MV-4-11 (cell line): ENCODE measurements around the gene TMEM151B.

ENCODE experiments used
- DNase-seq: peaks from one replicate; lab custom pipeline; 2025; lab: John Stamatoyannopoulos, UW

Gene TMEM151B

GRCh38 chr6:44232676-44233566, 37.3 kb upstream of the TMEM151B start:
- no peak for DNase-seq

DNA sequence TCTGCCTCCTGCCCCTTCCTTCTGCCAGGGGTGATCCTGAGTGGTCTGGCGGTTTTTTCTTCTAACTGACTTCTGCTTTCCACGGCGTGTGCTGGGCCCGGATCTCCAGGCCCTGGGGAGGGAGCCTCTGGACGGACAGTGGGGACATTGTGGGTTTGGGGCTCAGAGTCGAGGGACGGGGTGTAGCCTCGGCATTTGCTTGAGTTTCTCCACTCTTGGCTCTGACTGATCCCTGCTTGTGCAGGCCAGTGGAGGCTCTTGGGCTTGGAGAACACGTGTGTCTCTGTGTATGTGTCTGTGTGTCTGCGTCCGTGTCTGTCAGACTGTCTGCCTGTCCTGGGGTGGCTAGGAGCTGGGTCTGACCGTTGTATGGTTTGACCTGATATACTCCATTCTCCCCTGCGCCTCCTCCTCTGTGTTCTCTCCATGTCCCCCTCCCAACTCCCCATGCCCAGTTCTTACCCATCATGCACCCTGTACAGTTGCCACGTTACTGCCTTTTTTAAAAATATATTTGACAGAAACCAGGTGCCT, 36.6 kb upstream of the TMEM151B start:
- peak; percentile 75 for DNase-seq

DNA sequence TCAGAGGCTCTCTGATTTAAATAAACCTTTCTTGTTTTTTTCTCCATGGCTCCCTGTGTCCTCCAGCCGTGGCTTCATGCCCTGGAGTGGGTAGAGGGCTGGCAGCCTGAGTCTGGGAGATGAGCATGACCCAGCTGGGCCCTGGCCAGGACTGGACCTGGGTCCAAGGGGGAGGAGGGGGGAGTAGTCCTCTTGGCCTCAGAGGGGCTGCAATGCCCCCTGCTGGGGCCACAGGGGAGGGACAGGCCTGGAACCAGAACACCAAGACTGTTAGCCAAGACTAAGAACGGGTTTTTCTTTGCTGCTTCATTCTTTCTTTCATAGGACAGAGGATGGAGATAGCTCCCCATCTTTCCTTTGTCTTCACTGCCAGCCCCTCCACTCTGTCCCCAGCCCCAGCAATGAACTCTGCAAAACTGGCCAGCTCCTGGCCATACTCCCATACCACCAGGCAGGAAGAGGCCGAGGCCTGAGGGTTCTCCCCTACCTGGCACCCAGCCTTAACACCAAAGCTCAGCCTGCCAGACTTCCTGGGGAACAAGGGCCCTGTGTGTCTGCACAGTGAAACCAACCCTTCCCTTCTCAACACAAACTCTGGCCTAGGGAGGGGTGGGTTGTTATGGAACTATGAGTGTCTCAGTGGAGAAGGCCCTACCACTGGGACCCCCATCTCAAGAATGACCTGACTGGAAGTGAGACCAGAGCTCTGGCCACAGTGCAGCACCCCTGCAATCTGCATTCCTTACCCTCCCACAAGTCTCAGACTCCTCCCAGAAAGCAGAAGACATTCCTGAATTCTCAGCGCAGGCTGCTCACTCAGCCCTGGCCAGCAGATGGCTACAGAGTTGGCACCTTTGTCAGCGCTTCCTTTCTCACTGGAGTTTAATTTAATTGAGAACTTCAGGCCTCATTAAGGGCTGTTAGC, 35.9 kb upstream of the TMEM151B start:
- peak; percentile 23 for DNase-seq

- DNase-seq = no peak
Measured at GRCh38 chr6:44235269-44235668, 35.0 kb upstream of the TMEM151B start.

DNA sequence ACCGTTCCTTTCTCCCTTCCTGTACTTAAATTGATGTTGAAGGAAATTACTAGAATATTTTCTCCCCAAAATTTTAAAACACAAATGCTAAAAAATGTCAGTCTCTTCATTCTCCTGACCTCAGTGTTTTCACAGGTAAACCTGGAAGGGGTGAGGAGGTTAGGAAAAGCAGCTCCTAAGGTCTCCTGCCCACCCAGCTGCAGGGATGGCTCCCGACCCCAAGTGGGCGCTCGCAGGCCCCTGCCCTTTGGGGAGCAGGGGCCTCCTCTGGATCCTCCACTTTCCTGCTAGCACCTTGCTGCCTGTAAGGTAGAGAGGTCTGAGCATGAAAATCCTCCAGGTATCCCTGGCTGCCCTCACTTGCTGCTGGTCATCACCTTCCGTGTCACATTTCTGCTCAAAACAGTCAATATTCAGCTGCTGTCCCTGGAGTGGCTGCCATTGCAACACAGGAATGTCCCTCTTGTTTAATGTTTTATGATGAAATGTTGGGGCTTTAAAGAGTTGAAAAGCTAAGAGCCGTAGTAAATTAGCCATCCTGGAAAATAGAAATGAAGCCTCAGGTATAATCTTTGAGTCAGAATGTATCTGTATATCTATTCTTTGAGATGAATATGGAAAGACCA, 34.2 kb upstream of the TMEM151B start:
- no peak for DNase-seq

- peak; percentile 94 for DNase-seq
Measured at GRCh38 chr6:44237021-44237812, 33.0 kb upstream of the TMEM151B start.

DNA sequence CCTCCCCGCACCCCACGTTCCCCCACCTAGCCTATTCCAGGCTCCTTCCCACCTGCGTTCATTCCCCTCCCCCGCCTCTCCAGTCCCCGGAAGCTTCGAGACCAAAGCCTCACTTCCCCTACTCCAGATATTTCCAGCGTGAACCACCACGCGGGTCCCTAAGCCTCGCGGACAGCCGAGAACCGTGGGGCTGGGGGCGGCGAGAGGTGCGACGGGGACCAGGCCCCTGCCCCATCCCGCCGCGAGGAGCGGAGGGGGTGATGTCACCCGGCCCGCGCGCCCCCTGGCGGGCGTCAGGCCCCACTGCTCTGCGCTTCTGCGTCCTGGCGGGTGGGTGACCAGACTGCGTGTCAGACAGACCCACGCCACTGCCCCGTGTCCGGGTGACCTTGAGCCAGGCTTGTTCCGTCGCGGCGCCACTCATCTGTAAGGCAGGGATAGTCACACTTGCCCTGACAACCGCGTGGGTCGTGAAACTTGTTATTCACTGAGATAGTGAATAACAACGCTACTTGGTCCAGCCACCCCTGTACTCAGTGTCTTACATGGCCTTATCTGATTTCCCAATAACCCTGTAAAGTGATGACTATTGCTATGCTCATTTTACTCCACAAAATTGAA, 32.3 kb upstream of the TMEM151B start:
- no peak for DNase-seq

DNA sequence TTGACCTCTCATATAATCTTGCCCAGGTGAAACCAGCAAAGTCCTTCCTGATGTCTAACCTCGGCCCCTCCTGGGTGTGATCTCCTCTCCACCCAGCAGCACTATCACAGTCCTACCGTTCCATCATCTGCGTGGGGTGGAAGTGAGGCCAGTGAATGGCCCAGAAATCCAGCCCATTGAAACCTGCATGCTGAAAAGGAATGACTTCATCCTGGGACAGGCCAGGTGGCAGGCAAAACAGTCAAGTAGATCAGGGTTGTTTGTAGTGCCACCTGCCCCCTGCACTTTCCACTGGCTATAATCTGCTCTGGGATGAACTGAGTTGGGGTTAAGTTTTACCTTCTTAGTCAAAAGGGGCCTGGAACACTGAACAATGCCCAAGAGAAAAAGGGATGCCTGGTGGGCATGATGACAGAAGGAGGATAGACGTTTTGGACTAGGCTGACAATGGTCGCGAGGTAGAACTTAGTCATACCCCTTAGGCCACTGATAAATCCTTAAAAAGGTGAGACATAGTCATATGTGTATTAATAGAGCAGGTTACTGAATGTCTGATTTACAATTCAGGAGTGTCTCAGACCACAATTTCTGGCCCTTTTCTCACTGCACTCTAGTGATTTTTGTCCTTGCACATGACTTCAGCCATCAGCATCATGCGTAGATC, 31.4 kb upstream of the TMEM151B start:
- DNase-seq = no peak

DNA sequence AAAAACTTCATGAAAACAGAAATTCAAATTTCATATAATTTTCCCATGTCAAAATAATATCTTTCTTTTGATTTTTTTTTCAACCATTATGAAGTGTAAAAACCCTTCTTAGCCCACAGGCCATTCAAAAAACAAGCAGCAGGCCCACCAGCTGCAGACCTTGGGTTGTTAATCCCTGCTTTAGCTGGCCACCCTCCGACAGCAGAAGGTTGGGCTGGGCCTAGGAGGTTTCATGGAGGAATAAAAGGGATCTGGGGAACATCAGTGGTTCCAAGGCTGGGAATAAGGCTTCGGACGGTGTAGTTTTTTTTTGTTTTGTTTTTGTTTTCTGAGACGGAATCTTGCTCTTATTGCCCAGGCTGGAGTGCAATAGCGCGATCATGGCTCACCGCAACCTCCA, 26.9 kb upstream of the TMEM151B start:
- DNase-seq = no peak

DNA sequence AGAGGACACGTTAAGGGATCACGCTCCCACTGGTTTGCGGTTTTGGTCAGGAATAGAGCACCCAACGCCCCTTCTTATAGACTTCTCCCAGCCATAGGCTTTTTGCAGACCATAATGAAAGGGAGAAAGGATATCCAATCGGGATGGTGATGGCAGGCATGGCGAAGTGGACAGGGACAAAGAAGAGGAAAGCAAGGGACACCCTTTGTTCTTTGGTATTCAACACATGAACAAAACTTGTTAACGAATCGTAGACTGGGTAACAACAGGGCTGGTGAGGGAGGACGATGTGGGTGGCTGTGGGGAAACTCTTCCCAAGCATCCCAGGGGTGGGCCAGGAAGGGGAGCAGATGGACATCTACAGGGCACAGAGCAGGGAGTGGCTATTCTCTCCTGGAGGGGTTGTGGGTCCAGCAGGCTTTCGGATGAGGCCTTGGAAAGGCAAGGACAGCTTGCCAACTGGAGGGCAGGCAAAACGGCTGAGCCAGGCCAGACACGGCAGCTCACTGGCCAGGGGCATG, 24.8 kb upstream of the TMEM151B start:
- DNase-seq = no peak

DNA sequence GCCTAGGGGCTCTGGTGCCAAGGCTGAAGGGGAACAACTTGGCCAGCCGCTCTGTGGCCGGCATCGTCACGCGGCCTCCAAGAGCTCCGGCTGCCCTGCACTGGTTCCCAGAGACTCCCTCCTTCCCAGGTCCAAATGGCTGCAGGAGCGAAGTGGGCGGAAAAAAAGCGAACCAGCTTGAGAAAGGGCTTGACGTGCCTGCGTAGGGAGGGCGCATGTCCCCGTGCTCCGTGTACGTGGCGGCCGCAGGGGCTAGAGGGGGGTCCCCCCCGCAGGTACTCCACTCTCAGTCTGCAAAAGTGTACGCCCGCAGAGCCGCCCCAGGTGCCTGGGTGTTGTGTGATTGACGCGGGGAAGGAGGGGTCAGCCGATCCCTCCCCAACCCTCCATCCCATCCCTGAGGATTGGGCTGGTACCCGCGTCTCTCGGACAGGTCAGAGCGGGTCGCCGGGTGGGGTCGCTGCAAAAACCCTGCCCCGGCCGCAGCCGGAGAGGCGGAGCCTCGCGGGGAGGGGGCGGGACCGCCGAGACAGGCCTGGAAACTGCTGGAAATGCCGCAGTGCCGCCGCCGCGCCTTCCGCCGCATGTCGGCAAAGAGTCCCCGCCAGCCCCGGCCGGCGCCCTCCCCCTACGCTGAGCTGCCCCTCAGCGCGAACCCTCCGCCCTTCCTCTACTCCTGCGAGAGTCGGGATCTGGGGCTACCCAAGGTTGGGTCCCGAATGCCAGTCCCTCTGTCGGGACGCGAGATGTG, 24.2 kb upstream of the TMEM151B start:
- peak; percentile 60 for DNase-seq

GRCh38 chr6:44246663-44247337, 23.4 kb upstream of the TMEM151B start, which contains the start of gene HSP90AB1:
Gene HSP90AB1 (plus strand): TSS chr6:44247101. CDS start chr6:44248630, 1,529 bp downstream.
- DNase-seq = peak; percentile 94

- peak; percentile 46 for DNase-seq
Measured at GRCh38 chr6:44247338-44248302, 22.6 kb upstream of the TMEM151B start.

DNA sequence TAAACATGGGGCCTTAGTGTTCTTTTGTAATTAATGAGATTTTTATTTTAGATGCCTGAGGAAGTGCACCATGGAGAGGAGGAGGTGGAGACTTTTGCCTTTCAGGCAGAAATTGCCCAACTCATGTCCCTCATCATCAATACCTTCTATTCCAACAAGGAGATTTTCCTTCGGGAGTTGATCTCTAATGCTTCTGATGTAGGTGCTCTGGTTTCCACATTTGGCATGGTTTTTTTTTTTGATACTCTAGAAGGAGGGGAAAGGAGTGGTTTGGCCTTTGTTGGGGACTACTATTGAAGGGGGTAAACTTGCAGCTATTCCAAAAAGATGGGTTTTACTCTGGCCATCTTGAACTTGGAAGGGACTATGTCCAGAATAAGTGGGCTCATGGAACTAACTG, 21.7 kb upstream of the TMEM151B start:
- DNase-seq = no peak

DNA sequence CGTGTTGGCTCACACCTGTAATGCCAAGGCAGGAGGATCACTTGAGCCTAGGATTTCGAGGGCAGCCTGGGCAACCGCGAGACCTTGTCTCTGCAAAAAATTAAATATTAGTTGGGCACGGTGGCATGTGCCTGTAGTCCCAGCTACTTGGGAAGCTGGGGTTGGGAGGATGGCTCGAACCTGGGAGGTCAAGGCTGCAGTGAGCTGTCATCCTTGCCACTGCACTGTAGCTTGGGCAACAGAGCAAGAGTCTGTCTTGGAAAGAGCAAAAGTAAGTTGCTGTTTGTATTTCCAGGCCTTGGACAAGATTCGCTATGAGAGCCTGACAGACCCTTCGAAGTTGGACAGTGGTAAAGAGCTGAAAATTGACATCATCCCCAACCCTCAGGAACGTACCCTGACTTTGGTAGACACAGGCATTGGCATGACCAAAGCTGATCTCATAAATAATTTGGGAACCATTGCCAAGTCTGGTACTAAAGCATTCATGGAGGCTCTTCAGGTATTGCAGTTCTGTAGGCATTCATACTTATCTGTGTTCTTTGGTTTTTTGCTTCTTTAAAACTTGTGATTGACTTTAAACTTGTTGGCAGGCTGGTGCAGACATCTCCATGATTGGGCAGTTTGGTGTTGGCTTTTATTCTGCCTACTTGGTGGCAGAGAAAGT, 21.0 kb upstream of the TMEM151B start:
- no peak for DNase-seq

- DNase-seq = no peak
Measured at GRCh38 chr6:44250067-44250717, 20.1 kb upstream of the TMEM151B start.
